Measurements from ENCODE around the gene KSR1. TPM values are rescaled to one million over a fixed set of nuclear protein-coding genes. Genes with fewer than 3 reads are reported as not detected.

Gene KSR1
- total and polyA plus RNA-seq, 9 of the 15 experiments (the other 6 are each of a cell fraction or from before 2014, with no cell fraction given): 1.4 to 51.7 (median 18.4) TPM

DNA sequence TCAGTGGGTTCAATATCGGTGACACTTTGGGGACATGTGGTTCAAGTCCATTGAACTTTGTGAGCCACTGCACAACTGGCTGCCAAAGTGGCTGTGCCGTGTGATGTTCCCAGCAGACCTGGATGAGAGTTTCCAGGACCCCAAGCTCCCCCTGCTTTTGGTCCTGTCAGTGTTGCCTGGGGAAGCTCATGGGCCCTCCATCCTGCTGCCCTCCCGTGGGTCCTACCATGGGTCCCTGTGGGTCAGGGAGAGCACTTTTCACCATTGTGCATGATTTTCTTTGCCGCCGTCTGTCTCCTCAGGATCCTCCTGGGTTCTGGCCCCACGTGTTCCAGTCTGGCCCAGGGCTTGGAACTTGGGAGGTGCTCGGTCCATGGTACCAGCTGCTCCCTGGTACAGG lies 212.9 kb downstream of the KSR1 start:
- CTCF ChIA-PET (ENCODE audit: low intra/inter-chr PET ratio): no interaction called here
- 4% methylated on average over 7 of the region's 7 CpGs for WGBS (ENCODE audit: insufficient coverage, low coverage, missing lambda C conversion rate)
- Histone ChIP-seq H3K36me3 (ENCODE audit: control insufficient read depth, insufficient read depth, low read length) (no peaks in the 10 kb centered on the region), H3K4me1 (replicated peaks in 1 of 2; ENCODE audit: control insufficient read depth in 2 of 2, insufficient read depth in 2 of 2, low read length in 2 of 2) (no peaks in the 10 kb centered on the region), H3K4me2 (ENCODE audit: insufficient read depth, low read length) (no peak overlapping the region), H3K9me3 (replicated peaks; ENCODE audit: control insufficient read depth, insufficient read depth, low read depth, low read length) (no peaks in the 10 kb centered on the region), H3K27me3 (ENCODE audit: control insufficient read depth in 2 of 2, insufficient read depth in 2 of 2, low read length in 2 of 2) (peaks cover 0 to 26% of the 10 kb centered on the region in 2 experiments; a peak in 3 of 5 replicates), H3K27ac (ENCODE audit: extremely low read depth, low read depth, low read length) (no peak overlapping the region), H3K79me2 (ENCODE audit: control insufficient read depth, insufficient read depth, low read length) (no peaks in the 10 kb centered on the region), H2AFZ (ENCODE audit: low read depth, low read length) (no peak overlapping the region), H4K20me1 (replicated peaks; ENCODE audit: control insufficient read depth, insufficient read depth, low read length) (no peaks in the 10 kb centered on the region), H3K9ac (ENCODE audit: insufficient read depth in 1 of 2, low read depth in 2 of 2, low read length in 2 of 2) (no peak overlapping the region), H3K9me1 (ENCODE audit: control insufficient read depth, insufficient read depth, low read length) (no peaks in the 10 kb centered on the region), H3K4me3 (no peak overlapping the region)
- TF ChIP-seq ETS2 (tag; IDR thresholded peaks at IDR 0.05; ENCODE audit: borderline replicate concordance, poor library complexity, severe bottlenecking) (no peak), BACH1 (tag; IDR thresholded peaks at IDR 0.05) (no peak), HLTF (IDR thresholded peaks at IDR 0.05) (no peak), ETV5 (CRISPR knock-in tag; IDR thresholded peaks at IDR 0.05; ENCODE audit: low read depth) (no peak), ZNF584 (CRISPR knock-in tag; IDR thresholded peaks at IDR 0.05; ENCODE audit: low read depth) (no peak), ZEB2 (IDR thresholded peaks at IDR 0.05) (no peak), CCAR2 (IDR thresholded peaks at IDR 0.05; ENCODE audit: low read depth, low read length) (no peak), CREM (IDR thresholded peaks at IDR 0.05; ENCODE audit: low read depth) (no peak), ZNF436 (CRISPR knock-in tag; IDR thresholded peaks at IDR 0.05) (no peak), NFE2 (IDR thresholded peaks at IDR 0.05; ENCODE audit: low read depth) (no peak), LCOR (CRISPR knock-in tag; IDR thresholded peaks at IDR 0.05) (no peak), HDAC1 (IDR thresholded peaks at IDR 0.05) (no peak), CREB1 (IDR thresholded peaks at IDR 0.05) (no peak), CREB1 (CRISPR knock-in tag; IDR thresholded peaks at IDR 0.05) (no peak), SMAD4 (CRISPR knock-in tag; conservative IDR thresholded peaks at IDR 0.05) (no peak), RBM14 (IDR thresholded peaks at IDR 0.05; ENCODE audit: borderline replicate concordance, insufficient read depth, low read depth, low read length) (no peak)
- TF ChIP-seq, protein P1, sequence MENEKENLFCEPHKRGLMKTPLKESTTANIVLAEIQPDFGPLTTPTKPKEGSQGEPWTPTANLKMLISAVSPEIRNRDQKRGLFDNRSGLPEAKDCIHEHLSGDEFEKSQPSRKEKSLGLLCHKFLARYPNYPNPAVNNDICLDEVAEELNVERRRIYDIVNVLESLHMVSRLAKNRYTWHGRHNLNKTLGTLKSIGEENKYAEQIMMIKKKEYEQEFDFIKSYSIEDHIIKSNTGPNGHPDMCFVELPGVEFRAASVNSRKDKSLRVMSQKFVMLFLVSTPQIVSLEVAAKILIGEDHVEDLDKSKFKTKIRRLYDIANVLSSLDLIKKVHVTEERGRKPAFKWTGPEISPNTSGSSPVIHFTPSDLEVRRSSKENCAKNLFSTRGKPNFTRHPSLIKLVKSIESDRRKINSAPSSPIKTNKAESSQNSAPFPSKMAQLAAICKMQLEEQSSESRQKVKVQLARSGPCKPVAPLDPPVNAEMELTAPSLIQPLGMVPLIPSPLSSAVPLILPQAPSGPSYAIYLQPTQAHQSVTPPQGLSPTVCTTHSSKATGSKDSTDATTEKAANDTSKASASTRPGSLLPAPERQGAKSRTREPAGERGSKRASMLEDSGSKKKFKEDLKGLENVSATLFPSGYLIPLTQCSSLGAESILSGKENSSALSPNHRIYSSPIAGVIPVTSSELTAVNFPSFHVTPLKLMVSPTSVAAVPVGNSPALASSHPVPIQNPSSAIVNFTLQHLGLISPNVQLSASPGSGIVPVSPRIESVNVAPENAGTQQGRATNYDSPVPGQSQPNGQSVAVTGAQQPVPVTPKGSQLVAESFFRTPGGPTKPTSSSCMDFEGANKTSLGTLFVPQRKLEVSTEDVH (IDR thresholded peaks at IDR 0.05; ENCODE audit: low read depth, partially characterized antibody): no peak
- TF ChIP-seq, protein P2, sequence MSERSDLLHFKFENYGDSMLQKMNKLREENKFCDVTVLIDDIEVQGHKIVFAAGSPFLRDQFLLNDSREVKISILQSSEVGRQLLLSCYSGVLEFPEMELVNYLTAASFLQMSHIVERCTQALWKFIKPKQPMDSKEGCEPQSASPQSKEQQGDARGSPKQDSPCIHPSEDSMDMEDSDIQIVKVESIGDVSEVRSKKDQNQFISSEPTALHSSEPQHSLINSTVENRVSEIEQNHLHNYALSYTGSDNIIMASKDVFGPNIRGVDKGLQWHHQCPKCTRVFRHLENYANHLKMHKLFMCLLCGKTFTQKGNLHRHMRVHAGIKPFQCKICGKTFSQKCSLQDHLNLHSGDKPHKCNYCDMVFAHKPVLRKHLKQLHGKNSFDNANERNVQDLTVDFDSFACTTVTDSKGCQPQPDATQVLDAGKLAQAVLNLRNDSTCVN (CRISPR knock-in tag; IDR thresholded peaks at IDR 0.05): no peak
- TF ChIP-seq, protein P3, sequence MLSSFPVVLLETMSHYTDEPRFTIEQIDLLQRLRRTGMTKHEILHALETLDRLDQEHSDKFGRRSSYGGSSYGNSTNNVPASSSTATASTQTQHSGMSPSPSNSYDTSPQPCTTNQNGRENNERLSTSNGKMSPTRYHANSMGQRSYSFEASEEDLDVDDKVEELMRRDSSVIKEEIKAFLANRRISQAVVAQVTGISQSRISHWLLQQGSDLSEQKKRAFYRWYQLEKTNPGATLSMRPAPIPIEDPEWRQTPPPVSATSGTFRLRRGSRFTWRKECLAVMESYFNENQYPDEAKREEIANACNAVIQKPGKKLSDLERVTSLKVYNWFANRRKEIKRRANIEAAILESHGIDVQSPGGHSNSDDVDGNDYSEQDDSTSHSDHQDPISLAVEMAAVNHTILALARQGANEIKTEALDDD (IDR thresholded peaks at IDR 0.05): no peak
- in situ Hi-C loops (cut with MboI): loop anchor here (10.0 kb wide), 1 partner anchor 76 kb away; no protein-coding TSS in a partner anchor
- BruUV-seq (replicated peaks): no TSS peak
- ATAC-seq: no peak
- FAIRE-seq: no peak
- intact Hi-C loops (cut with micrococcal nuclease): no loop called here
- DNase-seq (ENCODE audit: extremely low read depth in 1 of 4, low spot score in 3 of 4): no peak
- POLR2A ChIA-PET: no interaction called here
